ENCODE data around the gene SNX27.

Gene SNX27

GRCh38 chr1:151704246-151704645 is 92.4 kb downstream of the SNX27 start:
- Histone ChIP-seq H3K27ac (ENCODE audit: low read depth, low read length) (no peak overlapping the region), H3K27me3 (ENCODE audit: control insufficient read depth, low read length) (no peaks in the 10 kb centered on the region)
- TF ChIP-seq EZH2phosphoT487 (IDR thresholded peaks at IDR 0.05; ENCODE audit: borderline replicate concordance, low read length), result no peak
- no peak for TF ChIP-seq CTCF (IDR thresholded peaks at IDR 0.05; ENCODE audit: low read depth, low read length, poor library complexity, severe bottlenecking)

DNA sequence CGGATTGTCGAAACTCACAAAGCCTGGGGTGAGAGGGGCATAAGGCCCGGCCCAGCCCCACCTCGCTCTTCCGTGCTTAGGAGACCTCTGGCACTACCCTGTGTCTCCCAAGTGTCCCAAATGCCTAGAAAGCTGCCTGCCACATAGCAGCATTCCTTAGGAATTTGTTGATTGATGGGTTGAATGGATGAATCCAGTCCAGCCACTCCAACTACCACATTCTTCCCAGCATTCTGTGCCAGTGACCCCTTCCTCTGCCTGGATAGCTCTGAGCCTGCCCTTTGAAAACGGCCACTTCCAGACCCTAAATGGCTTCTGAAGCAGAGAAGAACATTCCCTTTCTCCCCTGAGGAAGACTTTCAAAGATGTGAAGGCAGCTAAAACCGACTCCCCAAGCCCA is 93.3 kb downstream of the SNX27 start:
- no peaks in the 10 kb centered on the region for H3K36me3 ChIP-seq (ENCODE audit: control insufficient read depth, low read length)
- no peaks in the 10 kb centered on the region for H4K20me1 ChIP-seq (ENCODE audit: control insufficient read depth, insufficient read depth, low read depth, low read length)
- H3K4me3 ChIP-seq (ENCODE audit: low read length), result no peak overlapping the region
- no peak for TF ChIP-seq CTCF (IDR thresholded peaks at IDR 0.05; ENCODE audit: low read depth, low read length, poor library complexity, severe bottlenecking)
- H3K9me2 ChIP-seq (replicated peaks; ENCODE audit: control insufficient read depth, low read length), result no peaks in the 10 kb centered on the region
- H3K27ac ChIP-seq (ENCODE audit: low read depth, low read length), result no peak overlapping the region
- H3F3A ChIP-seq (ENCODE audit: control insufficient read depth, insufficient read depth), result no peaks in the 10 kb centered on the region
- no peaks in the 10 kb centered on the region for H3K4me1 ChIP-seq (ENCODE audit: control insufficient read depth, low read length)
- no peaks in the 10 kb centered on the region for H3K27me3 ChIP-seq (ENCODE audit: control insufficient read depth, low read length)
- H3K79me2 ChIP-seq (ENCODE audit: control insufficient read depth, low read length), result no peaks in the 10 kb centered on the region
- H3K4me2 ChIP-seq (ENCODE audit: low read length), result no peak overlapping the region
- no peaks in the 10 kb centered on the region for H3K9me3 ChIP-seq (ENCODE audit: control insufficient read depth, insufficient read depth, low read length)

More at GRCh38 chr1:151704246-151704645, 92.4 kb downstream of the SNX27 start:
- Histone ChIP-seq H3K4me1 (ENCODE audit: control insufficient read depth, low read length) (no peaks in the 10 kb centered on the region), H3K4me2 (ENCODE audit: low read length) (no peak overlapping the region), H3K9me2 (replicated peaks; ENCODE audit: control insufficient read depth, low read length) (no peaks in the 10 kb centered on the region), H3K79me2 (ENCODE audit: control insufficient read depth, low read length) (no peaks in the 10 kb centered on the region), H3K4me3 (ENCODE audit: low read length) (no peak overlapping the region), H3K36me3 (ENCODE audit: control insufficient read depth, low read length) (0 out of 2 replicates have a peak, but pooled peaks cover 2% of the 10 kb centered on the region), H3K9me3 (ENCODE audit: control insufficient read depth, insufficient read depth, low read length) (no peaks in the 10 kb centered on the region), H3F3A (ENCODE audit: control insufficient read depth, insufficient read depth) (no peaks in the 10 kb centered on the region), H4K20me1 (ENCODE audit: control insufficient read depth, insufficient read depth, low read depth, low read length) (no peaks in the 10 kb centered on the region)

GRCh38 chr1:151705753-151706463 is 94.1 kb downstream of the SNX27 start:
- H3K27ac ChIP-seq (ENCODE audit: low read depth, low read length), result no peak overlapping the region
- no peak overlapping the region for H3K4me2 ChIP-seq (ENCODE audit: low read length)
- H3K27me3 ChIP-seq (ENCODE audit: control insufficient read depth, low read length), result no peaks in the 10 kb centered on the region; the same call in 1 of the 2 replicates
- H3K79me2 ChIP-seq (ENCODE audit: control insufficient read depth, low read length), result no peaks in the 10 kb centered on the region
- no peaks in the 10 kb centered on the region for H4K20me1 ChIP-seq (ENCODE audit: control insufficient read depth, insufficient read depth, low read depth, low read length)
- H3K4me1 ChIP-seq (ENCODE audit: control insufficient read depth, low read length), result no peaks in the 10 kb centered on the region
- no peaks in the 10 kb centered on the region for H3K36me3 ChIP-seq (ENCODE audit: control insufficient read depth, low read length)
- no peak overlapping the region for H3K4me3 ChIP-seq (ENCODE audit: low read length)
- no peak for TF ChIP-seq CTCF (IDR thresholded peaks at IDR 0.05; ENCODE audit: low read depth, low read length, poor library complexity, severe bottlenecking)
- no peak for TF ChIP-seq EZH2phosphoT487 (IDR thresholded peaks at IDR 0.05; ENCODE audit: borderline replicate concordance, low read length)
- H3K9me2 ChIP-seq (replicated peaks; ENCODE audit: control insufficient read depth, low read length), result no peaks in the 10 kb centered on the region
- no peaks in the 10 kb centered on the region for H3F3A ChIP-seq (ENCODE audit: control insufficient read depth, insufficient read depth)
- no peaks in the 10 kb centered on the region for H3K9me3 ChIP-seq (ENCODE audit: control insufficient read depth, insufficient read depth, low read length)

Measured in DOHH2 (cell line).